ENCODE results near the gene LRRC8E. TPM values are rescaled to one million over a fixed set of nuclear protein-coding genes. Genes with fewer than 3 reads are reported as not detected.

The LRRC8E gene
- total and polyA plus RNA-seq, 2 of the 8 experiments (the other 6 are each of a cell fraction or from before 2014, with no cell fraction given) = 2.7 to 2.9 TPM

Other genes with a start within 250 kb of the LRRC8E start
- not detected in 2 replicates for gene RETN, start 219.5 kb upstream of the LRRC8E start, total RNA-seq (2021; fragmentation: NEBNext Ultra II Directional; extraction: Animal tissue kit (Norgen Biotek cat#: 25700))
- not detected in 2 replicates for gene RETN, start 219.5 kb upstream of the LRRC8E start, polyA plus RNA-seq (2011; rRNA removed)
- not detected in 2 replicates for gene MCEMP1, start 211.4 kb upstream of the LRRC8E start, total RNA-seq (2021; fragmentation: NEBNext Ultra II Directional; extraction: Animal tissue kit (Norgen Biotek cat#: 25700))
- gene MCEMP1, start 211.4 kb upstream of the LRRC8E start, polyA plus RNA-seq (2011; rRNA removed) = 0.13 TPM in 1 of 2 replicates, not detected in the other
- gene TRAPPC5, start 207.7 kb upstream of the LRRC8E start, total RNA-seq (2021; fragmentation: NEBNext Ultra II Directional; extraction: Animal tissue kit (Norgen Biotek cat#: 25700)) = 99.7 and 109 TPM in 2 replicates
- 120 TPM in 2 replicates for gene TRAPPC5, start 207.7 kb upstream of the LRRC8E start, polyA plus RNA-seq (2011; rRNA removed)
- gene FCER2, start 186.4 kb upstream of the LRRC8E start, total RNA-seq (2021; fragmentation: NEBNext Ultra II Directional; extraction: Animal tissue kit (Norgen Biotek cat#: 25700)) = 0.29 TPM in 1 of 2 replicates, not detected in the other
- gene FCER2, start 186.4 kb upstream of the LRRC8E start, polyA plus RNA-seq (2011; rRNA removed) = 0.67 TPM in 2 replicates
- gene CLEC4G, start 156.4 kb upstream of the LRRC8E start, total RNA-seq (2021; fragmentation: NEBNext Ultra II Directional; extraction: Animal tissue kit (Norgen Biotek cat#: 25700)) = 0.35 and 1.0 TPM in 2 replicates
- 2.9 and 3.2 TPM in 2 replicates for gene CLEC4G, start 156.4 kb upstream of the LRRC8E start, polyA plus RNA-seq (2011; rRNA removed)
- gene CD209, start 141.0 kb upstream of the LRRC8E start, total RNA-seq (2021; fragmentation: NEBNext Ultra II Directional; extraction: Animal tissue kit (Norgen Biotek cat#: 25700)) = 0.22 TPM in 1 of 2 replicates, not detected in the other
- 0.03 and 0.05 TPM in 2 replicates for gene CD209, start 141.0 kb upstream of the LRRC8E start, polyA plus RNA-seq (2011; rRNA removed)
- gene CLEC4M, start 125.3 kb upstream of the LRRC8E start, total RNA-seq (2021; fragmentation: NEBNext Ultra II Directional; extraction: Animal tissue kit (Norgen Biotek cat#: 25700)) = not detected in 2 replicates
- not detected in 2 replicates for gene CLEC4M, start 125.3 kb upstream of the LRRC8E start, polyA plus RNA-seq (2011; rRNA removed)
- 10.4 and 11.0 TPM in 2 replicates for gene EVI5L, start 58.3 kb upstream of the LRRC8E start, total RNA-seq (2021; fragmentation: NEBNext Ultra II Directional; extraction: Animal tissue kit (Norgen Biotek cat#: 25700))
- 7.2 and 13.1 TPM in 2 replicates for gene EVI5L, start 58.3 kb upstream of the LRRC8E start, polyA plus RNA-seq (2011; rRNA removed)
- 23.9 and 25.3 TPM in 2 replicates for gene PRR36, start 14.1 kb upstream of the LRRC8E start, total RNA-seq (2021; fragmentation: NEBNext Ultra II Directional; extraction: Animal tissue kit (Norgen Biotek cat#: 25700))
- gene PRR36, start 14.1 kb upstream of the LRRC8E start, polyA plus RNA-seq (2011; rRNA removed) = 1.6 and 3.4 TPM in 2 replicates
- gene MAP2K7, start 15.4 kb downstream of the LRRC8E start, total RNA-seq (2021; fragmentation: NEBNext Ultra II Directional; extraction: Animal tissue kit (Norgen Biotek cat#: 25700)) = 38.3 and 41.5 TPM in 2 replicates
- 8.9 and 16.6 TPM in 2 replicates for gene MAP2K7, start 15.4 kb downstream of the LRRC8E start, polyA plus RNA-seq (2011; rRNA removed)
- 3.7 and 4.3 TPM in 2 replicates for gene TGFBR3L, start 26.3 kb downstream of the LRRC8E start, total RNA-seq (2021; fragmentation: NEBNext Ultra II Directional; extraction: Animal tissue kit (Norgen Biotek cat#: 25700))
- 3.1 and 8.9 TPM in 2 replicates for gene TGFBR3L, start 26.3 kb downstream of the LRRC8E start, polyA plus RNA-seq (2011; rRNA removed)
- gene SNAPC2, start 31.8 kb downstream of the LRRC8E start, total RNA-seq (2021; fragmentation: NEBNext Ultra II Directional; extraction: Animal tissue kit (Norgen Biotek cat#: 25700)) = 20.3 and 22.9 TPM in 2 replicates
- 18.2 and 29.0 TPM in 2 replicates for gene SNAPC2, start 31.8 kb downstream of the LRRC8E start, polyA plus RNA-seq (2011; rRNA removed)
- 58.0 and 64.5 TPM in 2 replicates for gene CTXN1, start 37.6 kb downstream of the LRRC8E start, total RNA-seq (2021; fragmentation: NEBNext Ultra II Directional; extraction: Animal tissue kit (Norgen Biotek cat#: 25700))
- gene CTXN1, start 37.6 kb downstream of the LRRC8E start, polyA plus RNA-seq (2011; rRNA removed) = 16.4 and 39.1 TPM in 2 replicates
- gene TIMM44, start 55.2 kb downstream of the LRRC8E start, total RNA-seq (2021; fragmentation: NEBNext Ultra II Directional; extraction: Animal tissue kit (Norgen Biotek cat#: 25700)) = 123 and 131 TPM in 2 replicates
- gene TIMM44, start 55.2 kb downstream of the LRRC8E start, polyA plus RNA-seq (2011; rRNA removed) = 150 and 182 TPM in 2 replicates
- gene ELAVL1, start 117.1 kb downstream of the LRRC8E start, total RNA-seq (2021; fragmentation: NEBNext Ultra II Directional; extraction: Animal tissue kit (Norgen Biotek cat#: 25700)) = 163 and 167 TPM in 2 replicates
- 56.7 and 65.2 TPM in 2 replicates for gene ELAVL1, start 117.1 kb downstream of the LRRC8E start, polyA plus RNA-seq (2011; rRNA removed)
- gene CCL25, start 164.2 kb downstream of the LRRC8E start, total RNA-seq (2021; fragmentation: NEBNext Ultra II Directional; extraction: Animal tissue kit (Norgen Biotek cat#: 25700)) = not detected in 2 replicates
- 0.46 and 0.59 TPM in 2 replicates for gene CCL25, start 164.2 kb downstream of the LRRC8E start, polyA plus RNA-seq (2011; rRNA removed)

All from H1 (cell line).